Cardiac muscle cell (in vitro differentiated cells and primary cell): ENCODE measurements around the gene COQ9. TPM values are rescaled to one million over a fixed set of nuclear protein-coding genes. Genes with fewer than 3 reads are reported as not detected.
A peak's percentile ranks its signal among the peaks of the same experiment; 100 is the strongest.

Source experiments
- DNase-seq, 2 donors: peaks; one replicate each; pipeline versions ENCODE4 v3.0.0 to v3.0.0-alpha.2; 2010 to 2017; ENCODE audit warnings: low read depth in 1 of 2, low spot score in 1 of 2
- H3K27ac ChIP-seq: fragments of 200-600 bp; sonication (generic); 2 replicates; pipeline ENCODE4 v1.5.1; 2016
- H3K27me3 ChIP-seq: fragments of 200-600 bp; sonication (generic); 2 replicates; pipeline ENCODE4 v1.6.0; 2016; ENCODE audit warnings: control low read depth
- H3K36me3 ChIP-seq: fragments of 200-600 bp; sonication (generic); 2 replicates; pipeline ENCODE4 v1.5.1; 2016; ENCODE audit warnings: control low read depth
- H3K4me1 ChIP-seq: fragments of 200-600 bp; sonication (generic); 2 replicates; pipeline ENCODE4 v1.8.1; 2017; ENCODE audit warnings: low read depth, mild to moderate bottlenecking, mixed run types
- H3K4me3 ChIP-seq: fragments of 200-600 bp; sonication (generic); 2 replicates; pipeline ENCODE4 v1.5.1; 2016; ENCODE audit warnings: mild to moderate bottlenecking
- H3K9me3 ChIP-seq: fragments of 200-600 bp; sonication (generic); 2 replicates; pipeline ENCODE4 v1.5.1; 2017; ENCODE audit warnings: low read depth, mild to moderate bottlenecking, control low read depth
- polyA plus RNA-seq: library from polyadenylated mRNA; unstranded; fragments of >200 nt; fragmentation: Nextera tagmentation; extraction: Ambion mirVana; gene quantifications from 2 replicates; pipeline ENCODE4 v1.2.1, GENCODE V29; 2016
- total RNA-seq: library from RNA; depleted of rRNA; stranded (reverse); fragments of >200 nt; gene quantifications from 2 replicates; pipeline ENCODE4 v1.2.3, GENCODE V29; 2016
- TF ChIP-seq, protein P1 (sequence below): IDR thresholded peaks from 2 replicates; pipeline ENCODE4 v1.5.1; 2012; ENCODE audit warnings: low read depth, mild to moderate bottlenecking, low read length

COQ9 gene
- total and polyA plus RNA-seq, 2 experiments from 2014 or later, result 111 to 152 TPM

DNA sequence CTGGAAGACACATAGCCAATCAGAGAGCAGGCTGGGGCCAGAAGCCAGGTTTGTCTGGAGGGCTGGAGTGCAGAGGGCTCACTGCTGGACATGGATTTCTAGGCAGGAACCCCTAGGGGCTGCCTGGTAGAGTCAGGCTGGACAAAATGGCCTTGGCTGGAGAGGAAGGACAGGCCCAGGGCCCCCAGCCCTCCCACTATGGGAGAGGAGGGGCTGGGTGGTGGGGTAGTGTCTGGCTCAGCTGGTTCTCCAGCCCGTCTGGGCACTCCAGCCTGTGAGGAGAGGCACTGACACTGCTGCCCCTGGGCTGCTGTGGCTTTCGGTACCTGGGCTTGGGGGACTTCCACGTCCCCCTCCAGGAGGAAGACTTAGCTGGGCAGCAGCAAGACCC is 60.8 kb downstream of the COQ9 start:
- peak overlapping the region; percentile 99 for H3K27ac ChIP-seq
- no peaks in the 10 kb centered on the region for H3K27me3 ChIP-seq
- DNase-seq, result no peak
- peaks cover 81% of the 10 kb centered on the region for H3K4me1 ChIP-seq
- no peaks in the 10 kb centered on the region for H3K9me3 ChIP-seq
- no peaks in the 10 kb centered on the region for H3K36me3 ChIP-seq
- TF ChIP-seq, protein P1, sequence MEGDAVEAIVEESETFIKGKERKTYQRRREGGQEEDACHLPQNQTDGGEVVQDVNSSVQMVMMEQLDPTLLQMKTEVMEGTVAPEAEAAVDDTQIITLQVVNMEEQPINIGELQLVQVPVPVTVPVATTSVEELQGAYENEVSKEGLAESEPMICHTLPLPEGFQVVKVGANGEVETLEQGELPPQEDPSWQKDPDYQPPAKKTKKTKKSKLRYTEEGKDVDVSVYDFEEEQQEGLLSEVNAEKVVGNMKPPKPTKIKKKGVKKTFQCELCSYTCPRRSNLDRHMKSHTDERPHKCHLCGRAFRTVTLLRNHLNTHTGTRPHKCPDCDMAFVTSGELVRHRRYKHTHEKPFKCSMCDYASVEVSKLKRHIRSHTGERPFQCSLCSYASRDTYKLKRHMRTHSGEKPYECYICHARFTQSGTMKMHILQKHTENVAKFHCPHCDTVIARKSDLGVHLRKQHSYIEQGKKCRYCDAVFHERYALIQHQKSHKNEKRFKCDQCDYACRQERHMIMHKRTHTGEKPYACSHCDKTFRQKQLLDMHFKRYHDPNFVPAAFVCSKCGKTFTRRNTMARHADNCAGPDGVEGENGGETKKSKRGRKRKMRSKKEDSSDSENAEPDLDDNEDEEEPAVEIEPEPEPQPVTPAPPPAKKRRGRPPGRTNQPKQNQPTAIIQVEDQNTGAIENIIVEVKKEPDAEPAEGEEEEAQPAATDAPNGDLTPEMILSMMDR, result no peak
- H3K4me3 ChIP-seq, result no peak overlapping the region

DNA sequence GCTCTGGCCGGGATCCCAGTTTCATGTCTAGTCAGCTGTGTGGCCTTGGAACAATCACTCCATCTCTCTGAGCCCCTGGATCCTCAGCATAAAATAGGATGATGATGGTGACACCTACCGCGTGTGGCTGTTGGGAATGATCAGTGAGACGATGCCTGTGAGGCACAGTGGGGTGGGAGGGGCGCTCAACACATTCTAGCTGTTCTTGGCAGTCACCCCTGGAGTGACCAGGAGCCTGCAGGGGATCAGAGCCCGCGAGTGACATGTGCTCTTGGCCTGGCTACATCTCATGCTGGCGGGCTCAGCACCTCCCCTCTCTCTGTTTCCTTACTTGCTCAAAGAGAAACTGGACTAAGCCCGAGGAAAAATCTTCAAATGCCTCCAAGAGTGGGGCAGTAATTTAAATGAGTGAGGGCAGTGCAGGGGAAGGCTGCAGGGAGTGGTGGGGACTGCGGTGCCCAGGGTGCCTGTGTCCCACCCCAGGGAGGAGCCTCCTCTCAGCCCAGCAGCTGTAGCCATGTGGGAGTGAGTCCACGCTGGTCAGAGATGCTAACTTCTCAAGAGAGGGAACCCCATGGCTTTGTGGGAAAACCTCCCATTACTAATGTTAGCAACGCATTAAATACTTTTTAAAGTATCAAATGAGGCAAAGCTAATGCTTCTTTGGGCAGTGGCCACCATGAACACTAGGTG is 62.1 kb downstream of the COQ9 start:
- Histone ChIP-seq H3K27ac (peak overlapping the region; percentile 99), H3K27me3 (no peaks in the 10 kb centered on the region), H3K9me3 (no peaks in the 10 kb centered on the region), H3K4me1 (peaks cover 81% of the 10 kb centered on the region), H3K36me3 (no peaks in the 10 kb centered on the region), H3K4me3 (no peak overlapping the region)
- DNase-seq, result peak in 1 of 2 donors; percentile 55
- TF ChIP-seq, protein P1, result no peak

DNA sequence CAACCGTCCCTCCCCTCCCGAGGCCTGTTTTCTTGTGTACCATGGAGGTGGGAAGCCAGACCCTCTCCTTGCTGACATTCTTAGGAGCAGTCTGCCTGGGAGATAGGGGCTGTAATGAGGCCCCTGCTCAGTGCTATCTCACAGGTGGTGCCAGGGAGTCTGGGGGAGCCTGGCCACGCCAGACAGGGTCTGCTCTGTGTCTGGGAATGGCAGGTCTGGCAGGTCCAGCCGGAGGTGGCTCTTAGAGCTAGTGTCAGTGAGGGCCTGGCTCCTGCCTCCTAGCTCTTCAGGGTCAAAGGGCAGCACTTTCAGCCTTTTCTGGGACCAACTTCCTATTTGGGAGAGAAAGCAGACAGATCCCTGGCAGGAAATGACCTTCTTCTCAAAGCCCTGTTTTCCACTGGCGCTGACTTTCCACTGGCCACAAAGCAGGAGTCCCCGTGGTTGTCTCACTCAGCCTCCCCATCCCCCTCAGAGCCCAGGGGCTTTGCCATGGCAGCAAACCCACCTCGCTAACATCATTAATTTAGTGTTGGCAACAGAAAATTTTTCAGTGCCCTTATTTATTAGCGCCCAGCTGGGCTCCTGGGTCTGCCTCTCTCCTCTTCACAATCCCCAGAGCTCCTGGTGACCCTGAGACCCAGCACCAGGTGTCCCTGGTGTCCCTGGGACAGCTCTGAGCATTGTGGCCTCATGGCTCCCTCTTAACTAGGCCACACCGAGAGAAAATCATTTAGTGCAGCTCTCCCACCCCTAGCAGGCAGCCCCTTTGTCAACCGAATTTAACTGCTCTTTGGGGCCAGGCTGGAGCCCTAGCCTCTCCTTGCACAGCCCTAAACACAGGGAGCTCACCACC is 63.0 kb downstream of the COQ9 start:
- peak overlapping the region; percentile 99 for H3K27ac ChIP-seq
- TF ChIP-seq, protein P1, result no peak
- no peaks in the 10 kb centered on the region for H3K36me3 ChIP-seq

More for the DNA sequence above, 63.0 kb downstream of the COQ9 start:
- Histone ChIP-seq H3K4me1 (peaks cover 81% of the 10 kb centered on the region), H3K9me3 (no peaks in the 10 kb centered on the region), H3K4me3 (no peak overlapping the region), H3K27me3 (no peaks in the 10 kb centered on the region)
- DNase-seq, result peak in 1 of 2 donors; percentile 94

Other genes with a start within 250 kb of the COQ9 start
- 72.7 and 107 TPM in 2 replicates for gene ARL2BP, start 202.2 kb upstream of the COQ9 start, total RNA-seq
- 128 and 144 TPM in 2 replicates for gene ARL2BP, start 202.2 kb upstream of the COQ9 start, polyA plus RNA-seq
- 11.4 and 14.2 TPM in 2 replicates for gene PLLP, start 162.8 kb upstream of the COQ9 start, total RNA-seq
- gene PLLP, start 162.8 kb upstream of the COQ9 start, polyA plus RNA-seq, result 5.1 and 6.4 TPM in 2 replicates
- gene CCL22, start 88.7 kb upstream of the COQ9 start, total RNA-seq, result 0.09 TPM in 1 of 2 replicates, not detected in the other
- gene CCL22, start 88.7 kb upstream of the COQ9 start, polyA plus RNA-seq, result 0.45 and 0.56 TPM in 2 replicates
- gene CX3CL1, start 75.0 kb upstream of the COQ9 start, total RNA-seq, result 0.71 and 1.7 TPM in 2 replicates
- 0.33 and 0.41 TPM in 2 replicates for gene CX3CL1, start 75.0 kb upstream of the COQ9 start, polyA plus RNA-seq
- gene CCL17, start 42.7 kb upstream of the COQ9 start, total RNA-seq, result not detected in 2 replicates
- gene CCL17, start 42.7 kb upstream of the COQ9 start, polyA plus RNA-seq, result not detected in 2 replicates
- 65.5 and 74.2 TPM in 2 replicates for gene CIAPIN1, start 94 bp upstream of the COQ9 start, total RNA-seq
- gene CIAPIN1, start 94 bp upstream of the COQ9 start, polyA plus RNA-seq, result 139 and 156 TPM in 2 replicates
- 126 and 164 TPM in 2 replicates for gene POLR2C, start 15.2 kb downstream of the COQ9 start, total RNA-seq
- gene POLR2C, start 15.2 kb downstream of the COQ9 start, polyA plus RNA-seq, result 80.0 and 83.5 TPM in 2 replicates
- gene DOK4, start 39.0 kb downstream of the COQ9 start, total RNA-seq, result 1,502 and 2,409 TPM in 2 replicates
- 1,563 and 2,826 TPM in 2 replicates for gene DOK4, start 39.0 kb downstream of the COQ9 start, polyA plus RNA-seq
- 41.3 and 51.9 TPM in 2 replicates for gene CCDC102A, start 89.1 kb downstream of the COQ9 start, total RNA-seq
- 30.1 and 43.8 TPM in 2 replicates for gene CCDC102A, start 89.1 kb downstream of the COQ9 start, polyA plus RNA-seq
- not detected in 2 replicates for gene ADGRG5, start 95.2 kb downstream of the COQ9 start, total RNA-seq
- gene ADGRG5, start 95.2 kb downstream of the COQ9 start, polyA plus RNA-seq, result 0.05 TPM in 1 of 2 replicates, not detected in the other
- not detected in 2 replicates for gene ADGRG1, start 181.2 kb downstream of the COQ9 start, total RNA-seq
- gene ADGRG1, start 181.2 kb downstream of the COQ9 start, polyA plus RNA-seq, result 0.15 and 0.21 TPM in 2 replicates
- not detected in 2 replicates for gene ADGRG3, start 220.8 kb downstream of the COQ9 start, total RNA-seq
- gene ADGRG3, start 220.8 kb downstream of the COQ9 start, polyA plus RNA-seq, result 0.41 TPM in 1 of 2 replicates, not detected in the other
- gene DRC7, start 247.3 kb downstream of the COQ9 start, total RNA-seq, result 0.83 and 1.2 TPM in 2 replicates
- gene DRC7, start 247.3 kb downstream of the COQ9 start, polyA plus RNA-seq, result 2.0 and 3.4 TPM in 2 replicates